SK-N-DZ (cell line): Measurements from ENCODE around the gene TPSD1.
"Not testable (repeated sequence)": the region's sequence is repeated elsewhere in the genome, so short reads cannot be mapped to it uniquely, and the experiment has no call there.

ENCODE experiments used
- DNase-seq: peaks from one replicate; pipeline ENCODE4 v3.0.0-alpha.2; 2015; ENCODE audit warnings: low spot score

TPSD1 gene

GRCh38 chr16:1220841-1221627 lies 34.8 kb upstream of the TPSD1 start:
- DNase-seq, result no peak

- no peak for DNase-seq
Observed at GRCh38 chr16:1221628-1222552, 34.0 kb upstream of the TPSD1 start.

- no peak for DNase-seq
Observed at GRCh38 chr16:1222553-1223354, 33.1 kb upstream of the TPSD1 start.

GRCh38 chr16:1223355-1224214 lies 32.3 kb upstream of the TPSD1 start:
- no peak for DNase-seq

GRCh38 chr16:1224558-1224957 lies 31.3 kb upstream of the TPSD1 start:
- no peak for DNase-seq

- no peak for DNase-seq
Observed at GRCh38 chr16:1225051-1225451, 30.8 kb upstream of the TPSD1 start, which contains the start of gene TPSG1. Gene TPSG1 (minus strand): TSS chr16:1225268. CDS start chr16:1225252, 16 bp downstream.

GRCh38 chr16:1225728-1226311 lies 30.0 kb upstream of the TPSD1 start:
- not testable (repeated sequence) for DNase-seq

GRCh38 chr16:1226692-1227091 lies 29.2 kb upstream of the TPSD1 start:
- not testable (repeated sequence) for DNase-seq

GRCh38 chr16:1228227-1228626 lies 27.6 kb upstream of the TPSD1 start:
- DNase-seq, result not testable (repeated sequence)

GRCh38 chr16:1229476-1229875 lies 26.4 kb upstream of the TPSD1 start:
- DNase-seq, result not testable (repeated sequence)

GRCh38 chr16:1230084-1230470 lies 25.8 kb upstream of the TPSD1 start, which contains the start of gene TPSB2:
Gene TPSB2 (minus strand): TSS chr16:1230184. CDS start chr16:1229951, 233 bp downstream.
- not testable (repeated sequence) for DNase-seq

- DNase-seq, result not testable (repeated sequence)
Observed at GRCh38 chr16:1230471-1231212, 25.2 kb upstream of the TPSD1 start.

- DNase-seq, result not testable (repeated sequence)
Observed at GRCh38 chr16:1231301-1231700, 24.6 kb upstream of the TPSD1 start.

GRCh38 chr16:1232049-1232748 lies 23.7 kb upstream of the TPSD1 start:
- not testable (repeated sequence) for DNase-seq

GRCh38 chr16:1236659-1237058 lies 19.2 kb upstream of the TPSD1 start:
- DNase-seq, result not testable (repeated sequence)

- no peak for DNase-seq
Observed at GRCh38 chr16:1237990-1238389, 17.9 kb upstream of the TPSD1 start.

- peak; percentile 43 for DNase-seq
Observed at GRCh38 chr16:1238909-1239308, 17.0 kb upstream of the TPSD1 start.

GRCh38 chr16:1239575-1239974 lies 16.3 kb upstream of the TPSD1 start:
- DNase-seq, result not testable (repeated sequence)

- not testable (repeated sequence) for DNase-seq
Observed at GRCh38 chr16:1240436-1240835, 15.4 kb upstream of the TPSD1 start, which contains the start of gene TPSAB1. Gene TPSAB1 (plus strand): TSS chr16:1240705. CDS start chr16:1240939, 234 bp downstream.
